OCI-LY1 (cell line): ENCODE data around the gene SDHA.
"Not testable (repeated sequence)": the region's sequence is repeated elsewhere in the genome, so short reads cannot be mapped to it uniquely, and the experiment has no call there.

Source experiments
- EZH2 ChIP-seq: fragments of 200-600 bp; sonication (generic), shearing (Covaris generic); IDR thresholded peaks from 2 replicates; pipeline ENCODE4 v1.8.0; 2017; ENCODE audit warnings: borderline replicate concordance, mixed run types, mild to moderate bottlenecking, antibody characterized with exemption, low read length, moderate library complexity, mixed read lengths
- TF ChIP-seq, protein P1 (sequence below): fragments of 200-600 bp; sonication (generic), shearing (Covaris generic); IDR thresholded peaks from 2 replicates; pipeline ENCODE4 v1.5.1; 2017; ENCODE audit warnings: mild to moderate bottlenecking, antibody characterized with exemption, low read length, moderate library complexity, mixed read lengths

DNA sequence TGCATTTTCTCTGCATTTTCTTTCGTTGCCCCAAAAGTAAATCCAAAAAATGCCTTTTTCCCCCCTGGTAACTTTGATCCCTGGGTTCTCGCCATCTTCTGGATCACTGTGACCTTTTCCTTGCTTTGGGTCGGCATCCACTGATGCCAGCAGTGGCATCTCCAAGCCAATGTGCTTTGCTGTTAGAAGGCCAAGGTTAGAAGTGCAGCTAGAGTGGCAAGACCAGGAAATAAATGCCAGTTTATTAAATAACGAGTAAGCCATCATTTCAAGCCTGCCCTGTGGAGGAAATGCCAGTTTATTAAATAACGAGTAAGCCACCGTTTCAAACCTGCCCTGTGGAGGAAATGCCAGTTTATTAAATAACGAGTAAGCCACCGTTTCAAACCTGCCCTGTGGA, 33.4 kb downstream of the SDHA start:
- TF ChIP-seq, protein P1, sequence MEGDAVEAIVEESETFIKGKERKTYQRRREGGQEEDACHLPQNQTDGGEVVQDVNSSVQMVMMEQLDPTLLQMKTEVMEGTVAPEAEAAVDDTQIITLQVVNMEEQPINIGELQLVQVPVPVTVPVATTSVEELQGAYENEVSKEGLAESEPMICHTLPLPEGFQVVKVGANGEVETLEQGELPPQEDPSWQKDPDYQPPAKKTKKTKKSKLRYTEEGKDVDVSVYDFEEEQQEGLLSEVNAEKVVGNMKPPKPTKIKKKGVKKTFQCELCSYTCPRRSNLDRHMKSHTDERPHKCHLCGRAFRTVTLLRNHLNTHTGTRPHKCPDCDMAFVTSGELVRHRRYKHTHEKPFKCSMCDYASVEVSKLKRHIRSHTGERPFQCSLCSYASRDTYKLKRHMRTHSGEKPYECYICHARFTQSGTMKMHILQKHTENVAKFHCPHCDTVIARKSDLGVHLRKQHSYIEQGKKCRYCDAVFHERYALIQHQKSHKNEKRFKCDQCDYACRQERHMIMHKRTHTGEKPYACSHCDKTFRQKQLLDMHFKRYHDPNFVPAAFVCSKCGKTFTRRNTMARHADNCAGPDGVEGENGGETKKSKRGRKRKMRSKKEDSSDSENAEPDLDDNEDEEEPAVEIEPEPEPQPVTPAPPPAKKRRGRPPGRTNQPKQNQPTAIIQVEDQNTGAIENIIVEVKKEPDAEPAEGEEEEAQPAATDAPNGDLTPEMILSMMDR, result not testable (repeated sequence)
- not testable (repeated sequence) for TF ChIP-seq EZH2
